Smooth muscle cell (in vitro differentiated cells): ENCODE results near the gene CBFB. TPM values are rescaled to one million over a fixed set of nuclear protein-coding genes. Genes with fewer than 3 reads are reported as not detected.

ENCODE experiments used
- DNase-seq: peaks from one replicate; lab custom pipeline; 2025; ENCODE audit not compliant: unreplicated experiment; lab: John Stamatoyannopoulos, UW
- H2AFZ ChIP-seq: fragments of 200-600 bp; sonication (generic); 2 replicates; pipeline ENCODE4 v1.6.0; 2016; ENCODE audit warnings: antibody characterized with exemption, low read depth, mild to moderate bottlenecking
- H3F3A ChIP-seq: fragments of 200-600 bp; sonication (generic); 2 replicates; pipeline ENCODE4 v1.6.0; 2017; ENCODE audit warnings: antibody characterized with exemption, low read depth
- H3K27ac ChIP-seq: fragments of 200-600 bp; sonication (generic); 2 replicates; pipeline ENCODE4 v1.5.1; 2016; ENCODE audit warnings: low read depth, mild to moderate bottlenecking
- H3K27me3 ChIP-seq: fragments of 200-600 bp; sonication (generic); 2 replicates; pipeline ENCODE4 v1.6.1; 2016; ENCODE audit warnings: low read depth, mild to moderate bottlenecking
- H3K36me3 ChIP-seq: fragments of 200-600 bp; sonication (generic); 2 replicates; pipeline ENCODE4 v1.5.1; 2016; ENCODE audit warnings: low read depth
- H3K4me1 ChIP-seq: fragments of 200-600 bp; sonication (generic); 2 replicates; pipeline ENCODE4 v1.5.1; 2016; ENCODE audit warnings: low read depth
- H3K4me2 ChIP-seq: fragments of 200-600 bp; sonication (generic); 2 replicates; pipeline ENCODE4 v1.6.0; 2016; ENCODE audit warnings: mild to moderate bottlenecking
- H3K4me3 ChIP-seq: fragments of 200-600 bp; sonication (generic); 2 replicates; pipeline ENCODE4 v1.5.1; 2016; ENCODE audit warnings: mild to moderate bottlenecking
- H3K79me2 ChIP-seq: fragments of 200-600 bp; sonication (generic); 2 replicates; pipeline ENCODE4 v1.6.0; 2016; ENCODE audit warnings: low read depth, mild to moderate bottlenecking
- H3K9ac ChIP-seq: fragments of 200-600 bp; sonication (generic); 2 replicates; pipeline ENCODE4 v1.6.0; 2016; ENCODE audit warnings: low read depth
- H3K9me3 ChIP-seq: fragments of 200-600 bp; sonication (generic); replicated peaks from 2 replicates; pipeline ENCODE4 v1.5.1; 2016; ENCODE audit warnings: low read depth
- H4K20me1 ChIP-seq: fragments of 200-600 bp; sonication (generic); 2 replicates; pipeline ENCODE4 v1.6.0; 2016; ENCODE audit warnings: low read depth
- WGBS: methylation state at CpG from one replicate; pipeline ENCODE4 v1.1.7; 2016; ENCODE audit warnings: low lambda C conversion rate; 5-methylcytosine and 5-hydroxymethylcytosine counted together
- polyA plus RNA-seq: library from polyadenylated mRNA; unstranded; fragments of >200 nt; fragmentation: Nextera tagmentation; extraction: Ambion mirVana; gene quantifications from 2 replicates; pipeline ENCODE4 v1.2.1, GENCODE V29; 2016
- total RNA-seq: library from RNA; depleted of rRNA; stranded (reverse); fragments of >200 nt; gene quantifications from 2 replicates; pipeline ENCODE4 v1.2.3, GENCODE V29; 2014
- TF ChIP-seq, protein P1 (sequence below): fragments of 200-600 bp; sonication (generic); IDR thresholded peaks from 2 replicates; pipeline ENCODE4 v1.5.1; 2017; ENCODE audit warnings: borderline replicate concordance, mild to moderate bottlenecking, antibody characterized with exemption; ENCODE audit not compliant: insufficient read depth, poor library complexity, severe bottlenecking

The CBFB gene
- total and polyA plus RNA-seq, 2 experiments from 2014 or later: 40.2 to 41.1 TPM

GRCh38 chr16:66996983-66997358 lies 32.0 kb upstream of the CBFB start:
- H3K9me3 ChIP-seq: no peaks in the 10 kb centered on the region
- no peaks in the 10 kb centered on the region for H3F3A ChIP-seq
- H3K36me3 ChIP-seq: no peaks in the 10 kb centered on the region
- H3K27ac ChIP-seq: no peak overlapping the region
- 79% methylated on average over 3 of the region's 3 CpGs for WGBS
- no peak overlapping the region for H3K4me2 ChIP-seq
- no peaks in the 10 kb centered on the region for H4K20me1 ChIP-seq
- H3K4me1 ChIP-seq: no peaks in the 10 kb centered on the region
- H3K27me3 ChIP-seq: peaks cover 4% of the 10 kb centered on the region
- H3K4me3 ChIP-seq: no peak overlapping the region
- H3K79me2 ChIP-seq: no peaks in the 10 kb centered on the region
- no peak for DNase-seq
- TF ChIP-seq, protein P1, sequence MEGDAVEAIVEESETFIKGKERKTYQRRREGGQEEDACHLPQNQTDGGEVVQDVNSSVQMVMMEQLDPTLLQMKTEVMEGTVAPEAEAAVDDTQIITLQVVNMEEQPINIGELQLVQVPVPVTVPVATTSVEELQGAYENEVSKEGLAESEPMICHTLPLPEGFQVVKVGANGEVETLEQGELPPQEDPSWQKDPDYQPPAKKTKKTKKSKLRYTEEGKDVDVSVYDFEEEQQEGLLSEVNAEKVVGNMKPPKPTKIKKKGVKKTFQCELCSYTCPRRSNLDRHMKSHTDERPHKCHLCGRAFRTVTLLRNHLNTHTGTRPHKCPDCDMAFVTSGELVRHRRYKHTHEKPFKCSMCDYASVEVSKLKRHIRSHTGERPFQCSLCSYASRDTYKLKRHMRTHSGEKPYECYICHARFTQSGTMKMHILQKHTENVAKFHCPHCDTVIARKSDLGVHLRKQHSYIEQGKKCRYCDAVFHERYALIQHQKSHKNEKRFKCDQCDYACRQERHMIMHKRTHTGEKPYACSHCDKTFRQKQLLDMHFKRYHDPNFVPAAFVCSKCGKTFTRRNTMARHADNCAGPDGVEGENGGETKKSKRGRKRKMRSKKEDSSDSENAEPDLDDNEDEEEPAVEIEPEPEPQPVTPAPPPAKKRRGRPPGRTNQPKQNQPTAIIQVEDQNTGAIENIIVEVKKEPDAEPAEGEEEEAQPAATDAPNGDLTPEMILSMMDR: no peak
- no peak overlapping the region for H3K9ac ChIP-seq
- H2AFZ ChIP-seq: no peak overlapping the region

- no peak for DNase-seq
- Histone ChIP-seq H3K9ac (no peak overlapping the region), H3K9me3 (no peaks in the 10 kb centered on the region)
Observed at GRCh38 chr16:67000384-67001351, 28.3 kb upstream of the CBFB start.

GRCh38 chr16:67001726-67002125 lies 27.2 kb upstream of the CBFB start:
- WGBS: 85% methylated on average over 3 of the region's 3 CpGs
- DNase-seq: no peak
- Histone ChIP-seq H3K4me3 (no peak overlapping the region), H3K4me2 (no peak overlapping the region), H3K9me3 (no peaks in the 10 kb centered on the region), H3F3A (peaks cover under 1% of the 10 kb centered on the region), H3K4me1 (peaks cover under 1% of the 10 kb centered on the region), H3K27me3 (peaks cover 4% of the 10 kb centered on the region), H3K27ac (no peak overlapping the region), H2AFZ (no peak overlapping the region), H3K36me3 (no peaks in the 10 kb centered on the region), H3K79me2 (no peaks in the 10 kb centered on the region), H3K9ac (no peak overlapping the region), H4K20me1 (no peaks in the 10 kb centered on the region)
- TF ChIP-seq, protein P1: no peak

More at GRCh38 chr16:67000384-67001351, 28.3 kb upstream of the CBFB start:
- Histone ChIP-seq H3K4me1 (no peaks in the 10 kb centered on the region), H2AFZ (peak overlapping the region; percentile 84), H3K27ac (no peak overlapping the region), H3K79me2 (no peaks in the 10 kb centered on the region), H3K4me2 (peak overlapping the region; percentile 90), H3K27me3 (peaks cover 4% of the 10 kb centered on the region), H3F3A (no peaks in the 10 kb centered on the region), H3K36me3 (no peaks in the 10 kb centered on the region), H4K20me1 (no peaks in the 10 kb centered on the region), H3K4me3 (peak overlapping the region; percentile 53)
- TF ChIP-seq, protein P1: no peak
- 5% methylated on average over 49 of the region's 89 CpGs for WGBS
